RWPE1 (cell line): ENCODE data around the gene MAGEA8.
"Not testable (repeated sequence)": the region's sequence is repeated elsewhere in the genome, so short reads cannot be mapped to it uniquely, and the experiment has no call there.

ENCODE experiments used
- CTCF ChIA-PET: fragments of 350-600 bp; sonication (Branson Sonifier 250); formaldehyde crosslinking; extraction: SDS; loops from one replicate; lab custom pipeline; 2021; lab: Yijun Ruan, JAX
- POLR2A ChIA-PET: fragments of 400-600 bp; formaldehyde crosslinking; extraction: SDS; loops from one replicate; lab custom pipeline; 2020; ENCODE audit warnings: antibody characterized with exemption; ENCODE audit not compliant: low non-redundant PET; lab: Yijun Ruan, JAX
- DNase-seq: peaks from one replicate; pipeline ENCODE4 v3.0.0; 2012; ENCODE audit warnings: low spot score
- H3K27ac ChIP-seq: fragments of 450-650 bp; 2 replicates; pipeline ENCODE4 v1.5.1; 2017
- TF ChIP-seq, protein P1 (sequence below): fragments of 450-650 bp; conservative IDR thresholded peaks from 2 replicates; pipeline ENCODE4 v1.5.1; 2017; ENCODE audit warnings: low read depth, mild to moderate bottlenecking

MAGEA8 gene

GRCh38 chrX:149909324-149910177, 28.6 kb downstream of the MAGEA8 start:
- TF ChIP-seq, protein P1, sequence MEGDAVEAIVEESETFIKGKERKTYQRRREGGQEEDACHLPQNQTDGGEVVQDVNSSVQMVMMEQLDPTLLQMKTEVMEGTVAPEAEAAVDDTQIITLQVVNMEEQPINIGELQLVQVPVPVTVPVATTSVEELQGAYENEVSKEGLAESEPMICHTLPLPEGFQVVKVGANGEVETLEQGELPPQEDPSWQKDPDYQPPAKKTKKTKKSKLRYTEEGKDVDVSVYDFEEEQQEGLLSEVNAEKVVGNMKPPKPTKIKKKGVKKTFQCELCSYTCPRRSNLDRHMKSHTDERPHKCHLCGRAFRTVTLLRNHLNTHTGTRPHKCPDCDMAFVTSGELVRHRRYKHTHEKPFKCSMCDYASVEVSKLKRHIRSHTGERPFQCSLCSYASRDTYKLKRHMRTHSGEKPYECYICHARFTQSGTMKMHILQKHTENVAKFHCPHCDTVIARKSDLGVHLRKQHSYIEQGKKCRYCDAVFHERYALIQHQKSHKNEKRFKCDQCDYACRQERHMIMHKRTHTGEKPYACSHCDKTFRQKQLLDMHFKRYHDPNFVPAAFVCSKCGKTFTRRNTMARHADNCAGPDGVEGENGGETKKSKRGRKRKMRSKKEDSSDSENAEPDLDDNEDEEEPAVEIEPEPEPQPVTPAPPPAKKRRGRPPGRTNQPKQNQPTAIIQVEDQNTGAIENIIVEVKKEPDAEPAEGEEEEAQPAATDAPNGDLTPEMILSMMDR: no peak
- ChIA-PET POLR2A (no interaction called here), CTCF (no interaction called here)
- no peak overlapping the region for H3K27ac ChIP-seq
- DNase-seq: no peak

GRCh38 chrX:149910178-149910695, 29.3 kb downstream of the MAGEA8 start:
- POLR2A ChIA-PET: no interaction called here
- TF ChIP-seq, protein P1: no peak

GRCh38 chrX:149916745-149917392, 35.9 kb downstream of the MAGEA8 start:
- TF ChIP-seq, protein P1: no peak
- H3K27ac ChIP-seq: no peak overlapping the region
- POLR2A ChIA-PET: no interaction called here
- CTCF ChIA-PET: no interaction called here
- DNase-seq: no peak

More at GRCh38 chrX:149910178-149910695, 29.3 kb downstream of the MAGEA8 start:
- DNase-seq: no peak
- H3K27ac ChIP-seq: no peak overlapping the region
- CTCF ChIA-PET: no interaction called here

DNA sequence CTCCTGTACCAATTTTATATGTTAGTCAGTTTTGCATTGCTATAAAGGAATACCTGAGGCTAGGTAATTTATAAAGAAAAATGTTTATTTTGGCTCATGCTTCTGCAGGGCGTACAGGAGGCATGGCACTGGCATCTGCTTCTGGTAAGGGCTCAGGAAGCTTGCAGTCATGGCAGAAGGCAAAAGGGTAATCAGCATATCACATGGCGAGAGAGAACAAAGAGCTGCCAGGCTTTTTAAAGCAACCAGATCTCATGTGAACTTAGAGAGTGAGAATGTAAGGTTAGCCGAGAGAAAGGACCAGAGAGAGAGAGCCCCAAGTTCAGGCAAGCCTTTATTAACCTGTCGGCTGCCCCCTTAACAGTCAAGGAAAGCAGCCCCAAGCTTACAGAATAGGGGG, 42.9 kb downstream of the MAGEA8 start:
- CTCF ChIA-PET, DNase-seq, POLR2A ChIA-PET, H3K27ac ChIP-seq: not testable (repeated sequence)

- CTCF ChIA-PET, POLR2A ChIA-PET: not testable (repeated sequence)
Observed at GRCh38 chrX:149924434-149924833, 43.5 kb downstream of the MAGEA8 start.

GRCh38 chrX:149927245-149927963, 46.4 kb downstream of the MAGEA8 start:
- H3K27ac ChIP-seq, CTCF ChIA-PET, POLR2A ChIA-PET, DNase-seq: not testable (repeated sequence)

More at GRCh38 chrX:149924434-149924833, 43.5 kb downstream of the MAGEA8 start:
- not testable (repeated sequence) for DNase-seq, H3K27ac ChIP-seq

DNA sequence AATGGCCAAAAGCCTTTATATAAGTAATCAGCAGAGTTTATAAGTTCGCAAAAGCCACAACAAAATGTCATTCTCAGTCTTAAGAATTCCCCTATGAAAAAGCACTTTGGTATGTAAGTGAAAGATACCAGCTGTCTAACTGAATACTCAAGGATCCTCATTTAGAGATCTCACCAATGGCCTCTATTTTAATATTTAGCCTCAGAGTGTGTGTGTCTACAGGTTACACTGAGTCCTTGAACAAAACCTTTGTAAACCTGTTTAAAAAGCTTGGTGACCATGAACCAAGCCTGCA, 46.9 kb downstream of the MAGEA8 start:
- H3K27ac ChIP-seq, DNase-seq, CTCF ChIA-PET, POLR2A ChIA-PET: not testable (repeated sequence)

GRCh38 chrX:149928635-149929034, 47.7 kb downstream of the MAGEA8 start:
- DNase-seq, H3K27ac ChIP-seq, CTCF ChIA-PET, POLR2A ChIA-PET: not testable (repeated sequence)

DNA sequence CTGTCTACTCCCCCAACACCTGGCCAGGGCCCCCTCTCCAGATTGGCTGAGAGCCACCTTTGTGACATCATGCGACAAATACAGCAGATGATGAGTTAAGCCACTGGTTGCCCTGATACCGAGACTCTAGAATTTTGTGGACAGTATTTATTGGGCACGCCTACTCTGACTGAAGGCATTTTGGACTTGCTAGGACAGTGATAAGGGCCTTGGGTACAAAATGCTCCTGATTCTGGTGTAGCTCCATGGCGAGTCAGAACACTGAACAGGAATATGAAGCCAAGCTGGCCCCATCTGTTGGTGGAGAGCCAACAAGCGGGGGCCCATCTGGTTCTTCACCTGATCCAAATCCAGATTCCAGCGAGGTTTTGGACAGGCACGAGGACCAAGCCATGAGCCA, 48.4 kb downstream of the MAGEA8 start, which contains the start of gene HSFX4:
HSFX4 (plus strand) TSS at position 174 of the 400 bp plus-strand sequence; CDS start at position 246, 72 bp downstream.
- CTCF ChIA-PET, POLR2A ChIA-PET, DNase-seq, H3K27ac ChIP-seq: not testable (repeated sequence)

DNA sequence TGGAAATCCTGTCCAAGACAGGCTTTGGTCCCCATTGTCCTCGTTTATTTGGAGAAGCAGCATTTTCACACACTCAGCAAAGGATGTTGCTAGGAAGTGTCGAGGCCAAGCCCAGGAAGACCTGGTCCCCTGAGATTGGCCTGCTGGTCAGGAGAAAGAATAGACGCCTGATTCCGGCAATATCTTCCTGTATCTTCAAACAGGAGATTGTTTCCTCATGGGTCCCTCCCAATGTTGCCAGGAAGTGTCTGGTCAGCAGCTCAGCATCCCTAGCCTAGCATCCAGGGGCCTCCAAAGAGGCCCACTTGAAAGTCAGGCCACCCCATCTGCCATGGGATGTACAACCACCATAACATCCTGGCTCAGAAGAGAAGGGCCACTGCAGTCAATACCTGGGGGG, 50.4 kb downstream of the MAGEA8 start:
- CTCF ChIA-PET, H3K27ac ChIP-seq, POLR2A ChIA-PET, DNase-seq: not testable (repeated sequence)

GRCh38 chrX:149932150-149932549, 51.2 kb downstream of the MAGEA8 start:
- DNase-seq, CTCF ChIA-PET, H3K27ac ChIP-seq, POLR2A ChIA-PET: not testable (repeated sequence)

- CTCF ChIA-PET, H3K27ac ChIP-seq, DNase-seq, POLR2A ChIA-PET: not testable (repeated sequence)
Observed at GRCh38 chrX:149932970-149933369, 52.0 kb downstream of the MAGEA8 start.

GRCh38 chrX:149933547-149933946, 52.6 kb downstream of the MAGEA8 start:
- H3K27ac ChIP-seq, DNase-seq, POLR2A ChIA-PET, CTCF ChIA-PET: not testable (repeated sequence)
